NCI-H446 (cell line): ENCODE data around the gene MAGI1.

Source experiments
- DNase-seq, 2 experiments: peaks; one replicate each; lab custom pipeline; 2025; lab: John Stamatoyannopoulos, UW

Gene MAGI1

DNA sequence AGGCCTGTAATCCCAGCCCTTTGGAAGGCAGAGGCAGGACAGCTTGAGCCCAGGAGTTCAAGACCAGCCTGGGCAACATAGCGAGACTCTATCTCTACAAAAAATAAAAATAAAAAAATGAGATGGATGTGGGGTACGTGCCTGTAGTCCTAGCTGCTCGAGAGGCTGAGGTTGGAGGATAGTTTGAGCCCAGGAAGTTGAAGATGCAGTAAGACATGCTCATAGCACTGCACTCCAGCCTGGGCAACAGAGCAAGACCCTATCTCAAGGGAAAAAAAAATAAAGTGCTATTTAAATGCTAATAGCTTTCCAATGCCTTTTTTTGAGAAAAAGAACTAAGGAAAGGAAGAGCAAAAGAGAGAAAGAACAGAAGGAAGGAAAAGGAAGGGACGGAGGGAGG is 94.5 kb downstream of the MAGI1 start:
- DNase-seq: no peak

DNA sequence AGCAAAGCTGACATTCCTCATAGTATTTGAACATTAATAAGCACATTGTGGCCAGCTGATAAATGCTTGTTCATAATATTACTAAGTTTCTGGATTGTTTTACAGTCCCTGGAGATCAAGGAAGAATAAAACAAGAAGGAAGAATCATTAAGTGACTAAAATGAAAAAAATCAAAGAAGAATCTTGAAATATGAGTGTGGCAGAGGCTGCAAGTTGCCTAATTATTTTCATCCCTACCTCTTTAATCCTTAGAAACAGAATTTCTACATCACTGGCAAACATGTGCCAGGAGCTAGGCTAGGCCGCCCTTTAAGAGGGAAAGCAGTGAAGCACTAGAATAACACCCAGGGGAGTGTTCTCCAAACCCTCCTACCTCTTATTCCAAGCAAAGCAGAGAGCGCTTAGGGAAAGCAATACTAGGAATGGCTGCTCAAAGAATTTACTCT is 98.9 kb downstream of the MAGI1 start:
- DNase-seq: no peak

DNA sequence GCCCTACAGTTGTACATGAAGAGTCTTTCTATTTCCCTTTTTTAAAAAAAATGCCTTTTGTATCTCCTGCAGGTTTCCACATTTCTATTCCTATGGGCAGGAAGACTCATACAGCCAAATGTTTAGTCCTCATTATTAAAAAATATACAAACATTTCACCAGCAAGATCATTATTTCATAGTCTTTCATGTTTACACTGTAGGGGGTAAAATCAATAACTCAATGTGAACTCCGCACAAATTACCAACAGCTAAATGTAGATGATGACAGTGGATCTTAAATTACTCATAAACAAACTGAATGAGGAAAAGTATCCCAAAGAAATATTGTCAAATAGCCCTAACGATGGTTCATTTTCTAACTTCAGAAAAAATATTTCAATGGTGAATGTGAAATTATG is 99.5 kb downstream of the MAGI1 start:
- DNase-seq: no peak

DNA sequence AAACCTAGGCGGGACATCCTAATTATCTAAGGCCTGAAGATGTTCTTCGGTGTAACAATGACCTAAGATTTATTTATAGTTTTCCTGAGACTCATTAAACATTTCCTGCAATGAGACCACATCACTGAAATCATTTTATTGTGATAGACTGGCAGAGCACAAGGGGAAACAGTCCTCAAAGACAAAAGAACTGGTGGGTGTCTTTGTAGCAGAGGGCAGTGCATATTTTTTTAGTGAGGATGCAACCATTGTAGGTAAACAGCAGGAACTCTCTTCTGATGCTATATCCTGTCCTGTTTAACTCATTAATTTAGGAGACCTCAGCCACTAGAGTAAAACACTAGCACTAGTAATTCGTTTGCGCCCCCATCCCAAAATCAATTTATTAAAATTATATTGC is 100.0 kb downstream of the MAGI1 start:
- no peak for DNase-seq

DNA sequence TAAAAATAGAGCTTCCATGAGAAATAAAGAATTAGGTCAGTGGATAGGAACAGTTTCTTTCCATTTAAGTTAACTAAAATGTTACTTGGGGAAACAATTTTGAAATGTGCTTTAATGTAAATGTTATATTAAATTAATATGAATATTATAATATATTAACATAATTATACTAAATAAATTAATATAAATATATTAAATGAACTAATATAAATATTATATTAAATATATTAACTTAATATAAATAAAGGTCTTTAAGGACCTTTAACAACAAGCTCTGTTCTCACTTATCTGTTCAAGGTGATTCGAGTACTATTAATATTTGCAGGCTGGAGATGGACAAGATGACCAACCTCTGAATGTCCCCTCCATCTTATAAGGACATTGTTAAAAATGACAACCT is 100.6 kb downstream of the MAGI1 start:
- no peak for DNase-seq

DNA sequence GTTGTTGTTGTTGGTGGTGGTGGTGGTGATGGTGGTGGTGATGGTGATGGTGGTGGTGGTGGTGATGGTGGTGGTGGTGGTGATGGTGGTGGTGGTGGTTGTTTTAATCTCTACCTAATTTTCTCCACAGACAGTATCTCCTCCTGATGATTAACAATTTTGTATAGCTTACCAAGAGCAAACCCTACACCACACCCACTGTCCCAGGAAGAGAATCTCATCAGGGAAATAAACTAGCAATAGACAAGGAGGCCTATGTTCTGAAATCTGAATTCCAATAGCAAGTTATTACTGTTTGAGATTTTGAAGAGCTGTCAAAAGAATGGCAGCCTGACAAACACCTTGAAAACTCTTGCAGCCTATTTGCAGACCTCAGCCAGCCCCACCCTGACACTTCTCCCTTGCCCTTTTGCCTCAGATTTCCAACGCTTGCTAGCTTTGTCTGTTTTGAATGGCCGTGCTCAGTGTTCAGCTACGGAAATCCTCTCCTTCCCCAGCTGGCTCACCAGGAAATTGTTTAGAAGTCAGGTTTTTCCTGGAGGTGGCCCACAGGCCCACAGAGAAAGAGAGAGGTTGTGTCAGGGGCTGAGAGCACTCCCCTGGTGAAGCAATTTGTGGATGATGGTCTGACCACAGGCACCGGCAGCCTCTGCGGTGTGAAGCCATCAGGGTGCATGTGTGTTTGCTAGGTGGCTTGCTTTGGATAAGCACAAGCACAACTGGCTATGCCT is 101.6 kb downstream of the MAGI1 start:
- DNase-seq: no peak

DNA sequence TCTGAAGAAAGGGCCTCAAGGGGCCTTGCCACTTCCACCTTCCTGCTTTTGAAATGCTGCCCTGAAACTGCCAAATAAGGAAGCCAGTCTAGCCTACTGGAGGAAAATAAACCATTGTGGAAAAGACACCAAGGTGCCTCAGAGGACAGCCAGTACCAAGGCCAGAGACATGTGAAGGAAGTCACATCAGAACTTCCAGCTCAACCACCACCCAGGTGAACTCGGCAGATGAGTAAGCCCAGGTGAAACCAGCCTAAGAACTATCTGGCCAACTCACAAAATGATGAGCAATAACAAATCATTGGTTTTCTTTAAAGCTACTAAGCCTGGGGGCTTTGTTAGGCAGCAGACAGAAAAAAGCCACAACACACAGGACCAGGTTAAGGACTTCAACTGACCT is 103.0 kb downstream of the MAGI1 start:
- DNase-seq: no peak

DNA sequence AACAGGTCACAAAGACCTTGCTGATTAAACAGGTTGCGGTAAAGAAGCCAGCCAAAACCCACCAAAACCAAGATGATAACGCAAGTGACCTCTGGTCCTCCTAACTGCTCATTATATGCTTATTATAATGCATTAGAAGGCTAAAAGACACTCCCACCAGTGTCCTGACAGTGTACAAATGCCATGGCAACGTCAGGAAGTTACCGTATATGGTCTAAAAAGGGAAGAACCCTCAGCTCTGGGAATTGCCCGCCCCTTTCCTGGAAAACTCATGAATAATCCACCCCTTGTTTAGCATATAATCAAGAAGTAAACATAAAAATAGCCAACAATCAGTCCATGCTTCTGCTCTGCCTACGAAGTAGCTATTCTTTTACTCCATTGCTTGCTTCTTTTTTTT is 108.1 kb downstream of the MAGI1 start:
- DNase-seq: no peak

DNA sequence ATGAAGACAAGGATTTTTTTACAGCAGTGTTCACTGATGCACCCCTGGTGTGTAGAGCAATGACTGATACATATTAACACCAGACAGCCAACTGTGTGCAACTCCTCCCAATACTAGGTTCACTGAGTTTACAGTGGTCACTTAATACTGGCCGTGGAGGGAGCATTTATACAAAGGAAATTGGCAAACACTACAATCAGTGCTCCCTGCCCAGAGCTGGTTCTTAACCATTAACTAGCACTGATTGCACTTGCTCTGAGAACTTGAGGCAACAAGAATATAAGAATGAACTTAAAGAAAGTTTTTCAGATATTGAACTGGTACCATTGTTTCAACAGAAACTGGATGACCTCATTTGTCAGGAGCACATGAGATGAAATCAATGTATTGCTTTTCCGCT is 110.6 kb downstream of the MAGI1 start:
- DNase-seq: no peak

DNA sequence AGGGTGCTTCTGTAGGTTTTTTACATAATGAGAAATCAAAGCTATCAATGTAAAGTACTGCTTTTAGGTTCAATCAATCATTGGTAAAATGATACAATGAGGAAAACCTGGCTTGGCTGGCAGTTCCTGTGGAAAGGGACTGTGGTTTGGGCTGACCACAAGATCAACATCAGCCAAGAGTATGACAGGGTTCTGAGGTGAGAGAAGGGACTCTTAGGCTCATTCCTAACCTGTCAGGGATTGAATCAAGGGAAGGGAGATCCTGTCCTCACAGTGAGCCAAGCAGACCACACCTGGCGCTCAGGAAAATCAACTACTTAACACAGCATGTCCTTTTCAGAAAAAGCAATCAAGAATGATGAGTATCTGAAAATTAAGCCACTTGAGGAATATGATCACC is 111.1 kb downstream of the MAGI1 start:
- no peak for DNase-seq

DNA sequence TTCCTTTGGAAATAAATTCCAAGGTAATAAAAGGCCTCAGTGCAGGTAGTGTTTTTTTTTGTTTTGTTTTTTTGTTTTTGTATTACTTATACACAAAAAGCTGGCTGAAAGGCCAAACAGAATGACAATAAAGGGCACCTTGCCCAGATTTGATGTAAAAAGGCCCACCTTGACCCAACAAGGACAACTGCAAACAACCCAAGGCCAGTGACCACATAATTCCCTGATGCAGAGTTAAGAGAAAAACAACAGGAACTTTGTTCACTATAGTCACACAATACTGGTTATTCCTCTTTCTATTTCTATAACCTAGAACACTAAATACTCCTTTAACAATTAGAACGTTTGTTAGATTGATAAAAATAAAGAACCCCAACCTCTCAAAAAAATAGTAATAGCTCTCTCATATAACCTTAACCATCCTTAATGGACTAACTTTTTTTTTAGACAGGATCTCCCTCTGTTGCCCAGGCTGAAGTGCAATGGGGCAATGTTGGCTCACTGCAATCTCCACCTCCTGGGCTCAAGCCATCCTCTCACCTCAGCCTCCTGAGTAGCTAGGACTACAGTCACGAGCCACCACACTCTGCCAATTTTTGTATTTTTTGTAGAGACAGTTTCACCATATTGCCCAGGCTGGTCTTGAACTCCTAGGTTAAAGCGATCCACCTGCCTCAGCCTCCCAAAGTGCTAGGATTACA is 113.3 kb downstream of the MAGI1 start:
- no peak for DNase-seq

DNA sequence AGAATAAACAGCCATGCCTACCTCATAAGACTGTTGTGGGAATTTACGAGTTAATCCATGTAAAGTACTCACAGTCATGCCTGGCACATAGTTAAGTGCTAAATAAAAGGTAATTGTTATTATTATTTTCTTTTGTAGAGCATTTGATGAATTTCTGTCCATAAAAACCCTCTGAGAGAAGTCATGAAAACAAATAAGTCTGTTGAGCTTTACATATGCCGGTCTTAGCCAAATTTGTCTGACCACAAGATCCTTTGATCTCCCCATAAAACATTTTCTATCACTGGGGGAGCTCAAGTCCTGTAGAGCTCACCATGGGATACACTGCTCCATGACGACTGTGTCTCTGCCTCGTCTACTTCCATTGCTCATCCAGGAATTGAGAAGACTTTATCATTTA is 114.0 kb downstream of the MAGI1 start:
- no peak for DNase-seq

DNA sequence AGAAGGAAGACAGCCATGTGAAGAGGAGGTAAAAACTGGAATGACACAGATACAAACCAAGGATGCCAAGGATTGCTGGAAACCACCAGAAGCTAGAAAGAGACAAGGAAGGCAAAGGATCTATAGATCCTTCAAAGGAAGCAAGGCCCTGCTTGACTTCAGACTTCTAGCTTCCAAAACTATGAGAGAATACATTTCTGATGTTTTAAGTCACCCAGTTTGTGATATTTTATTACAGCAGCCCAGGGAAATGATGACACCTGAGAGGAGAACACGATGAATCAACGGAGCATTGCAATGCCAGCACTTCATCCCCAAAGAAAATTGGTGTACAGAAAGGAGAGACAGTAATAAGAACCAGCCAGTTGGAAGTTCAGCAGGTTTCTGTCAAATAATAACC is 116.3 kb downstream of the MAGI1 start:
- no peak for DNase-seq

DNA sequence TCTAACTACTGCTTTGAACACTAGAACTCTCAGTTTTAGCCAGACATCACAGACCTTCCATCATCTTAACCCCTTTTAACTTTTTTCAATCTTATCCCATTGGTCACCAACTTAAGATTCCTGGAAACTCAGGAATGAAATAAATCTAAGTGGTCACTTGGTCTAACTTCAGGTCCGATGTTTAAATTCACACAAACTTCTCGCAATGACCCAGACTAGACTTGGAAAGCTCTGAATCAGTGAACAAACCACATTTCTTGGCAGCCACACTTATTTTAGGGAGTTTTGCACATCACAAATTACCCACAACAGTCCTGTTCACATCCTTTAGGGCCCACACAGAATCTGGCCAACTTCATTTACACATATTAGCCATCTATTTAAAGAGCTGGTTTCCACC is 118.9 kb downstream of the MAGI1 start:
- no peak for DNase-seq

DNA sequence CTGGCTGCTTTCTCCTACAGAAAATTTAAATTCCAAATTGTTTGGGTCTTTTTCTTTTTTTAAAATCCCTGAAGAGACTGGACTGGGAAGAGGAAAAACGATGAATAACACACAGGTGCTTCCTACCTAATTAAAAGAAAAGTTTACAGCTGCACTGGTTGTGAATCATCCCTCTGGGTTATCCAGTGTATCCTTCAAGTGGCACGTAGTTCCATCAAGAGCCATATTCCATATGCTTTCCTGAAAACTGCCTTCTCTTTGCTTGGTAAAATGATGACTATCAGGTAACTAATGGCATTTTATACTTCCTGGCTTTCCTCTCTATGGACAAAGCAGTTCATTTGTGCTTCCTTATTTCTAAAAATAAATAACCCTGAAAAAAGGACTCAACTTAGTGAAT is 123.2 kb downstream of the MAGI1 start:
- no peak for DNase-seq

DNA sequence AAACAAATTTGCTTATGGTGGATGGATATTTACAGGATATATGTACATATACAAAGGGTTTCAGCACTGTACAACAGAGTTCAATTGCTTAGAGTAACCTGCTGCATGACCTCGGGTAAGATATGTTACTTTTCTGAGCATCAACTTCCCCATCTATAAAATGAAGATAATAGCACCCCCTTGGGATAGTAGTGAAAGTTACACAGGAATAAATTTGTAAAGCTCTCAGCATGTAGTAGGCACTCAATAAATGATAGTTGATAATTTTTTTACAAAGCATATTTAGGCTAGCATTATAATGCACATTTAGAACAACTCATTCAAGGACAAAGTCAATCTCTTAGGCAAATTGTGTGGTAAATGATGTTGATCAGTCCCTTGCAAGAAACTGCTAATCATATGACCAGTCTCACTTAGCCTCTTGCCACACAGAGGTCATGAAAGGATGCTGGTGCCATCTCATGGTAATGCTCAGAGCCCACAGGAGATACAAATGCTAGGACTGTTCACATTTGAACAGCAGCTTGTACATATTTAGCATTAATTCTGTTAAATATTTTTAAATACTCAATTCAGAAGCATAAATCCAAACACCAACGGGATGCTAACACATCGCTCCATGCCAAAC is 123.9 kb downstream of the MAGI1 start:
- no peak for DNase-seq

DNA sequence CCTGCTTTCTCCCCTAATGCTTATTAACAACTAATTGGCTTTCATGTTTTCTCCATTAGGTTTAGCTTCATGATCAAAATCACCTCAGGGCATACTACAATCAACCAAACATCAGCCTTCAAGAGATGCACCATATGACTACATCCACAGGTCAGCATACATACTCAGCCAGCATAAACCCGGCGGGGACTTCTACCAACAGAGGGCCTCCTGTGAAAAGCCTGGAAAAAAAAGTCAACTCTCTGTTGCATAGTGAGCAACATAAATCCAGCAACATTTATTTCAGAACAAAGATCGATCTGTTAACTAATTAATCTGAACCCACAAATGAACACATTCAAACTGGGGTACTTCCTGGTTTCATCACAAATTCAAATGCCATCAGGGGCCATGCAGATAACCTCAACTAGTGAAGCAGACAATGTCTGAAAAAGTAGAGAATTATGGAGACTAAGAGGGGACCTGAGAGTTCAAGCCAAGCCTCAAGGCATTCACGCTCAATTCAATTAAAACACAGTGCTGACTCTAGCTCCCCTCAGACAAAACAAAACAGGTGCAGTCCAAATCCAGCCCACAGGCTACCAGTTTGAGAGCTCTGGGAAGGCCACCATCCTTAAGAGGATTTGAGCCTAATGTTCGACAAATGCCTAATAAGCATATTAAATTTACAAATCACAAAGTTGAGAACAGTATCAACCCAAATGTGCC is 124.5 kb downstream of the MAGI1 start:
- no peak for DNase-seq

DNA sequence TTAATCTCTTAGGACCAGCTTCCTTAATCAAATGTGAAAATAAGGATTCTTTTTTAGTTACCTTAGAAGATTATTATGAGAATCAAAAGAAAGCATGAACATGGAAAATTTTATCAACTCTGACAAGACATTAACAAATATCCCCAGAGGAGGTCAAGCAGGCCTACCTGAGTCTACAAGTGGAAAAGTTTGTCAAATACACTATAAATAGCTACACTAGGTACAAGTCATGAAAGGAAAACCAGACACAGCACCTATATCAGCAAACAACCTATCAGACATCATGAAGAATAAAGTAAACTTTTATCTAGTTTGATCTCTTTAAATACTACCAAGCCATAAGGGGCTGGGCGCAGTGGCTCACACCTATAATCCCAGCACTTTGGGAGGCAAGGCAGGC is 126.1 kb downstream of the MAGI1 start:
- no peak for DNase-seq

DNA sequence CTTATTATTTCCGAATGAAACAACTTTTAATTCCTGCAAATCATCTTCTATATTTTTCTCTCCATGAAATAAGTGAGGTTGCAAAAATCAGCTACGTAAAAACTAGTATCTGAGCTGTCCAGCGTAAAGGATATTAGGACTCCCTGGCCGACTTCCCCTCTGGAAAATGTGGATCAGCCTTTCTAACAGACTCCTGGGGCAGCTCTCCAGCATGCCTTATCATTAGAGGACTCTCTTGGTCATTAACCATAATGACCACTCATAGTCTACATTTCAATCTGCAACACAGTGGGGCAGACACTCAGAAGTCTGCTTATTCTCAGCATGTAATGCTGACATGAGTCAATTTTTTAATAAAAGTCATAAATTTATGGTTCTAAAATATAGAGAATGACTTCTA is 130.1 kb downstream of the MAGI1 start:
- DNase-seq: no peak

DNA sequence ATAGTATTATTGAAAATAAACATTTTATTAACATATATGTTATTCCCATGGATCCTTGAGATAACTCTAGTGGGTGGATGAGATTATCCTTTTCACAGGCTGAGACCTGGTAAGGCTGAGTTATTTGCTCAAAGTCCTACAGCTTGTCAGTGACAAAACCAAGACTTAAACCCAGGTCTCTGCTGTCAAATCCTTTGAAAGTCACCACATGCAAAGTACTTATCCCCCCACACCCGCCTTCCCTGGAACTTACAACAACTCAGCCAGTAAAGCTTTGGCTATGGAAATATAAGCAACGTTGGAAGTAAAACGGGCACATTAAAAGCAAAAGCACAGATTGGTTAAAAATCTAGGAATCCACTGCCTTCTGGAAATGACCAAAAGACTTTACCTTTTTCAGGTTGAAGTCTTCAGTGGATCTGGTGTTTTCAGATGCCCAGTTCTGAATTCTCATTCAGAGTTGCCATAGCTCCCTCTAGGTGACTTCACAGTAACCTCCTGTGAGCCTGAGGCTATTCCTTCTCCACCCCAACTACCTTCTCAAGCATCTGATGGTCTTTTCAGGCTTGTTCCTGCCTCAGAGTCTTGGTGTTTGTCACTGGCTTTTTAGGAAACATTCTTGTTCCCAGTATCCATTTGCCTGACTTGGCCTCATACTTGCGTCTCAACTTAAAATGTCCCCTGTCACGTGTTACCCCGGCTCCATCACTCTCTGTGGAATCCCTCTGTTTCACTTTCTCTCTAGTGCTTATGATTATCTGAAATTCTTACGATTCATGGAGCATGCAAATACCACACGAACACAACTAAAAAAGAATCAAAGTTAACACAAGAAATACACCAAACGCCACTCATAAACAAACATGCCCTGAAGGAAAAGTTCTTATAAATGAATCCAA is 131.2 kb downstream of the MAGI1 start:
- DNase-seq: no peak

DNA sequence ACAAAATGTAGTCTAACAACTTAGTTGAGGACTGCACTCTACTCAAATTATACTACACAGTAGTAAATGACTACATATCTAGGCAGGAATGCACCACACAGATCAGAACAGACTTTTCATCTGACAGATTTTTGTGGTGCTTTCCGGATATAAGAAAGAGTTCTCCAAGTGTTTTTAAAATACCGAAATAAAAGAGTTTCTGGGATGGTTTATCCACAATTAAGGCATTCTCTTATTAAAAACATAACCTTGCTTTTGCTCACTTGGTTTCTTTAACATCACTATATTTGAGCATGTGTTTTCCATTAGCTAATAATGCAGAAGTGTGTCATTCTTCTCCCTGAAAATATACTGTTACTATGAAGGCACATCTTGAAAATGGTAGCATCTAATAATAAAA is 132.9 kb downstream of the MAGI1 start:
- no peak for DNase-seq

DNA sequence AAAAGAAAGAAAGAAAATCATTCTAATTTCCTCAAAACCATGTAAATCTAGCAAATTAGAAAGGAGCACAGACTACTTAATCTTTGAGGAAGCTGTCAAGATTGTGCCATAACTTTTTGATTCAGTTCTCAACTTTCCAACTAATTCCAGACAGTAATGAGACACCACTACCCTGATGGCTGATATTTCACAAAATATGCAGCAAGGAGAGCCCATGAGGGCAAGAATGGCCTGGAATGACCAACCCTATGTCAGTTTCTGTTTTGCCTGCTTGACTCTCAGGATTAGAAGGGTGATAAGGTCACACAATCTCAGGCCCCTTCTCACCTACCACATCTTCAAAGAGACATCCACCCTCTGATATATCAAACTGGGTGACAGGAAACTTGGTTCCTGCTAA is 134.7 kb downstream of the MAGI1 start:
- no peak for DNase-seq
